ENCODE measurements around the gene CD244.

- TF ChIP-seq POLR2A (IDR thresholded peaks at IDR 0.05) (no peak), EP300 (IDR thresholded peaks at IDR 0.05) (no peak), POLR2AphosphoS5 (IDR thresholded peaks at IDR 0.05) (no peak)
- TF ChIP-seq, protein P1, sequence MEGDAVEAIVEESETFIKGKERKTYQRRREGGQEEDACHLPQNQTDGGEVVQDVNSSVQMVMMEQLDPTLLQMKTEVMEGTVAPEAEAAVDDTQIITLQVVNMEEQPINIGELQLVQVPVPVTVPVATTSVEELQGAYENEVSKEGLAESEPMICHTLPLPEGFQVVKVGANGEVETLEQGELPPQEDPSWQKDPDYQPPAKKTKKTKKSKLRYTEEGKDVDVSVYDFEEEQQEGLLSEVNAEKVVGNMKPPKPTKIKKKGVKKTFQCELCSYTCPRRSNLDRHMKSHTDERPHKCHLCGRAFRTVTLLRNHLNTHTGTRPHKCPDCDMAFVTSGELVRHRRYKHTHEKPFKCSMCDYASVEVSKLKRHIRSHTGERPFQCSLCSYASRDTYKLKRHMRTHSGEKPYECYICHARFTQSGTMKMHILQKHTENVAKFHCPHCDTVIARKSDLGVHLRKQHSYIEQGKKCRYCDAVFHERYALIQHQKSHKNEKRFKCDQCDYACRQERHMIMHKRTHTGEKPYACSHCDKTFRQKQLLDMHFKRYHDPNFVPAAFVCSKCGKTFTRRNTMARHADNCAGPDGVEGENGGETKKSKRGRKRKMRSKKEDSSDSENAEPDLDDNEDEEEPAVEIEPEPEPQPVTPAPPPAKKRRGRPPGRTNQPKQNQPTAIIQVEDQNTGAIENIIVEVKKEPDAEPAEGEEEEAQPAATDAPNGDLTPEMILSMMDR (IDR thresholded peaks at IDR 0.05): no peak
Measured at GRCh38 chr1:160884579-160884978, 21.9 kb upstream of the CD244 start.
